Transverse colon (tissue), 4 donors: ENCODE results near the gene VEGFB. TPM values are rescaled to one million over a fixed set of nuclear protein-coding genes. Genes with fewer than 3 reads are reported as not detected.

Source experiments
- DNase-seq: peaks from one replicate; pipeline ENCODE4 v3.0.0-alpha.2; 2019
- H3K27ac ChIP-seq, 4 donors: fragments of 200-600 bp; sonication (generic); 2 replicates each; pipeline ENCODE4 v1.5.1; 2016 to 2018; ENCODE audit warnings: inconsistent platforms in 4 of 4
- H3K27me3 ChIP-seq: fragments of 200-600 bp; sonication (generic); 2 replicates; pipeline ENCODE4 v1.5.1; 2017; ENCODE audit warnings: inconsistent platforms
- H3K36me3 ChIP-seq, 4 donors: fragments of 200-600 bp; sonication (generic); 2 replicates each; pipeline ENCODE4 v1.5.1; 2017 to 2019; ENCODE audit warnings: inconsistent platforms in 4 of 4
- H3K4me1 ChIP-seq, 4 donors: fragments of 200-600 bp; sonication (generic); 2 replicates each; pipeline ENCODE4 v1.5.1; 2017 to 2020; ENCODE audit warnings: inconsistent platforms in 4 of 4
- H3K4me3 ChIP-seq, 4 donors: fragments of 200-600 bp; sonication (generic); 1 replicate in 1 of 4; 2 replicates in 3 of 4; pipeline versions ENCODE4 v1.5.1 to v1.6.1; 2017 to 2019; ENCODE audit warnings: inconsistent platforms in 4 of 4
- H3K9me3 ChIP-seq, 2 donors: fragments of 200-600 bp; sonication (generic); 2 replicates each; pipeline ENCODE4 v1.5.1; 2017 to 2019; ENCODE audit warnings: inconsistent platforms in 2 of 2
- EP300 ChIP-seq: sonication (generic); formaldehyde crosslinking; IDR thresholded peaks from one replicate; pipeline ENCODE4 v1.6.1; 2017; ENCODE audit warnings: antibody characterized with exemption, low read depth
- POLR2A ChIP-seq: fragments of 450-650 bp; IDR thresholded peaks from one replicate; pipeline ENCODE4 v1.6.1; 2016; ENCODE audit warnings: antibody characterized with exemption, mild to moderate bottlenecking, moderate library complexity
- POLR2AphosphoS5 ChIP-seq, 3 donors: sonication (generic); formaldehyde crosslinking; IDR thresholded peaks; one replicate each; pipeline ENCODE4 v1.6.1; 2016; ENCODE audit warnings: antibody characterized with exemption in 3 of 3
- WGBS, 2 donors: methylation state at CpG; one replicate each; pipeline ENCODE4 v1.1.5; 2018; ENCODE audit warnings: low coverage in 1 of 2; 5-methylcytosine and 5-hydroxymethylcytosine counted together
- in situ Hi-C, 4 donors: fragments of 200-750 bp; cut with MboI; loops; one replicate each; pipeline versions ENCODE4 v1.15.0 to v1.15.1; 2017; ENCODE audit warnings: low sequenced_read_pairs in 3 of 4, low pct_ligation_motif_present in 1 of 4, low pct_unique_long_range_greater_than_20kb in 1 of 4
- intact Hi-C: fragments of 100-400 bp; cut with DNase I; formaldehyde crosslinking; loops from one replicate; pipeline ENCODE4 v1.15.1; 2023; ENCODE audit warnings: low total_unique reads
- total RNA-seq, 4 donors: library from RNA; depleted of rRNA; stranded (reverse); fragments of >200 nt; gene quantifications; one replicate each; pipeline ENCODE4 v1.1.0, GENCODE V29; 2016
- TF ChIP-seq, protein P1 (sequence below), 5 experiments: fragments of 200-600 bp in 3 of 5; fragments of 450-650 bp in 2 of 5; sonication (generic) in 3 of 5; IDR thresholded peaks; 1 replicate in 2 of 5; 2 replicates in 3 of 5; pipeline ENCODE4 v1.5.1; 2016 to 2017; ENCODE audit warnings: antibody characterized with exemption in 5 of 5, inconsistent platforms in 3 of 5, mild to moderate bottlenecking in 2 of 5, moderate library complexity in 1 of 5

The VEGFB gene
- total RNA-seq, 4 donors from 2014 or later: 34.0 to 84.9 (median 36.8) TPM

DNA sequence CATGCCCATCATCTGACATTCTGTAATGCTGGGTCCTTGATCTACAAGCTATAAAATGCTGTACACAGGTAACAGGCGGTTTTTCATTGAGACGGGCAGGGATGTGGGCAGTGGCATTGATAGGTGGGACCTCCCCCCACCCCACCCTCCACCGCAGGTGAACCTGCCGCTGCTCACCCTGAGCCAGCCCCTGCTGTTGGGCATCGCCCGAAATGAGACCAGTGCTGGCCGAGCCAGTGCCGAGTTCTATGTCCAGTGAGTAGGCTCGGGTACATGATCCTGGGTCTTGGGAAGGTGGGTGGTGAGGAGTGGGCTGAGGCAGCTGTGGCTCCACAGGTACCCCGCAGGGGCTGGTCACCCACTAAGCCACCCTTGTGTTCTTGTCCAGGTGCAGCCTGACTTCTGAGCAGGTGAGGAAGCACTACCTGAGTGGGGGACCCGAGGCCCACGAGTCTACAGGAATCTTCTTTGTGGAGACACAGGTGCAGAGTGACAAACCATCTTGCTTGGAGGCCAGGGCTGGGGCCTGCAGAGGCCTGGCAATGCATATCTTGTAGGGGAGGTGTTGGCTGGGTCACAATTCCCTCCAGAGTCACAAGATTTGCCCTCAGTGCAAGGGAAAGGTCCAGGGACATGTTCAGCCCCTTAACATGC lies 5.2 kb upstream of the VEGFB start:
- no peaks in the 10 kb centered on the region for H3K27me3 ChIP-seq
- TF ChIP-seq, protein P1, sequence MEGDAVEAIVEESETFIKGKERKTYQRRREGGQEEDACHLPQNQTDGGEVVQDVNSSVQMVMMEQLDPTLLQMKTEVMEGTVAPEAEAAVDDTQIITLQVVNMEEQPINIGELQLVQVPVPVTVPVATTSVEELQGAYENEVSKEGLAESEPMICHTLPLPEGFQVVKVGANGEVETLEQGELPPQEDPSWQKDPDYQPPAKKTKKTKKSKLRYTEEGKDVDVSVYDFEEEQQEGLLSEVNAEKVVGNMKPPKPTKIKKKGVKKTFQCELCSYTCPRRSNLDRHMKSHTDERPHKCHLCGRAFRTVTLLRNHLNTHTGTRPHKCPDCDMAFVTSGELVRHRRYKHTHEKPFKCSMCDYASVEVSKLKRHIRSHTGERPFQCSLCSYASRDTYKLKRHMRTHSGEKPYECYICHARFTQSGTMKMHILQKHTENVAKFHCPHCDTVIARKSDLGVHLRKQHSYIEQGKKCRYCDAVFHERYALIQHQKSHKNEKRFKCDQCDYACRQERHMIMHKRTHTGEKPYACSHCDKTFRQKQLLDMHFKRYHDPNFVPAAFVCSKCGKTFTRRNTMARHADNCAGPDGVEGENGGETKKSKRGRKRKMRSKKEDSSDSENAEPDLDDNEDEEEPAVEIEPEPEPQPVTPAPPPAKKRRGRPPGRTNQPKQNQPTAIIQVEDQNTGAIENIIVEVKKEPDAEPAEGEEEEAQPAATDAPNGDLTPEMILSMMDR (IDR thresholded peaks at IDR 0.05): no peak
- TF ChIP-seq POLR2AphosphoS5 (IDR thresholded peaks at IDR 0.05): no peak
- TF ChIP-seq EP300: no peak
- no peak for TF ChIP-seq POLR2A
- H3K27ac ChIP-seq: peak overlapping the region; percentile 93 to 95 (median 94)
- H3K4me1 ChIP-seq: peaks cover 26 to 74% (median 54%) of the 10 kb centered on the region in 4 donors
- in situ Hi-C loops (no loop called here), intact Hi-C loops (no loop called here)
- 87 to 90% methylated on average over 2 to 12 of the region's 12 CpGs for WGBS, 2 donors
- no peaks in the 10 kb centered on the region for H3K9me3 ChIP-seq
- no peak overlapping the region for H3K4me3 ChIP-seq
- no peak for DNase-seq
- no peaks in the 10 kb centered on the region for H3K36me3 ChIP-seq

DNA sequence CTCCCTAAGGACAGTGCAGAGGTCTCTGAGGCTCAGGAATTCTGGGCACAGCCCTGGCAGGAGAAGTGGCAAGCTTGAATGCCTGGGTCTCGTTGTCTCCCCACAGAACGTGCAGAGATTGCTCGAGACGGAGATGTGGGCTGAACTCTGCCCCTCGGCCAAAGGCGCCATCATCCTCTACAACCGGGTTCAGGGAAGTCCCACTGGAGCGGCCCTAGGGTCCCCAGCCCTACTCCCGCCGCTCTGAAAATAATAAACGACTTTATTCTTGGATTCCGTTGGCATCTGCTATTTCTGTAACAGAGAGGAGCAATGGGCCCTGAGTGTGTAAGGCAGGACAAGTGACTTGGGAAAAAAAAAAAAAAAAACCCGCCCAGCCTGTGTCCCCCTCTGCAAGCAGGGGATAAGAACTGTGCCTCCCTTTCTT lies 4.6 kb upstream of the VEGFB start:
- Histone ChIP-seq H3K27me3 (no peaks in the 10 kb centered on the region), H3K9me3 (no peaks in the 10 kb centered on the region), H3K4me3 (peak overlapping the region; percentile 58 to 87 (median 72)), H3K27ac (peak overlapping the region; percentile 93 to 95 (median 94)), H3K36me3 (no peaks in the 10 kb centered on the region), H3K4me1 (peaks cover 26 to 73% (median 51%) of the 10 kb centered on the region in 4 donors)
- intact Hi-C loops: no loop called here
- peak; percentile 18 for DNase-seq
- WGBS, 2 donors: 0 to 32% methylated on average over 3 to 13 of the region's 13 CpGs
- in situ Hi-C loops: no loop called here
- no peak for TF ChIP-seq EP300
- TF ChIP-seq POLR2AphosphoS5 (IDR thresholded peaks at IDR 0.05): no peak
- TF ChIP-seq, protein P1 (IDR thresholded peaks at IDR 0.05): no peak
- no peak for TF ChIP-seq POLR2A

DNA sequence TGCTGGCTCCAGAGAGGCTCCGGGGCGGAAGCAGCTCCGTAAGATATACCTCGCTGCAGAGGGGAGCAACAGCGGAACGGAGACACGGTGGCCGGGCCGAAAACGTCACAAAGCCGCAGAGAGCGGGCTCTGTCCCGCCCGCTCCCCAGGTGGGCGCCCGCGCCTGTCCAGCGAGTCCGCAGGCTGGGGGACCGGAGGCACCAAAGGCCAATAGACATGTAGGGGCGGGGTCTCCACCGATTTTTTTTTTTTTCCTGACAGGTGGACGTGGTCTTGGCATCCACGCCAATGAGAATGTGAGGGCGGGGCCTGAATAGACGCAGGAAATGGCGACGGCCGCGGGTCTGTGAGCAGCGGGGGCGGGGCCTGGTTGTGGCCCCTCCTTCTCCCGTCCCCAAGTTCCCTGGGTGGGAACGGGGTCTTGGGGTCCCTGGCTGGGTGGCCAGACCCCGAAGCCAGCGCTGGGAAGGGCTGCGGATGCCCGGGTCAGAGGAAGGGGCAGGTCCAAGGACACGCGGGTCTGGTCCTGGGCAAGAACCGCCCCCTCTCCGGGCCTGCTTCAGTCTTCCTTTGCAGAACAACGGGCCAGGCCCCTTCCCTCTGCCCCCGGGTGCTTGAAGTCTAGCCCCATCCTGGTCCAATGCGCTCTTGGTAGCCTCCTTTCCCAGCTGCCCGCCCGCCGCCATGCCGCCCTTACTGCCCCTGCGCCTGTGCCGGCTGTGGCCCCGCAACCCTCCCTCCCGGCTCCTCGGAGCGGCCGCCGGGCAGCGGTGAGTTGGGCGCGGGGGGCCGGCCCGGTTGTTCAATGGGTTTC lies 4.0 kb upstream of the VEGFB start, which contains the start of gene DNAJC4:
Gene DNAJC4, plus strand, starts transcription at position 378 of the 814 bp plus-strand sequence. Its CDS starts 307 bp downstream, at position 685.
- intact Hi-C loops: no loop called here

More for the DNA sequence above, 4.0 kb upstream of the VEGFB start, which contains the start of gene DNAJC4:
- H3K4me3 ChIP-seq: peak within 1 kb of the TSS; percentile 58 to 87 (median 72)
- H3K4me1 ChIP-seq: peaks cover 20 to 71% (median 50%) of the 10 kb centered on the region in 4 donors
- peak within 1 kb of the TSS; percentile 93 to 95 (median 94) for H3K27ac ChIP-seq
- in situ Hi-C loops: no loop called here
- H3K9me3 ChIP-seq: no peaks in the 10 kb centered on the region
- no peaks in the 10 kb centered on the region for H3K36me3 ChIP-seq
- WGBS, 2 donors: 1% methylated on average over 57 of the region's 62 CpGs; no CpG with 5 or more reads in 1 of the 2 donors
- no peaks in the 10 kb centered on the region for H3K27me3 ChIP-seq
- TF ChIP-seq EP300 (no peak), POLR2AphosphoS5 (IDR thresholded peaks at IDR 0.05) (peak; percentile 31 to 65 (median 59)), POLR2A (peak; percentile 64)
- TF ChIP-seq, protein P1 (IDR thresholded peaks at IDR 0.05): no peak
- peak; percentile 96 for DNase-seq
